ENCODE data around the gene MRPL58.
"Not testable (repeated sequence)": the region's sequence is repeated elsewhere in the genome, so short reads cannot be mapped to it uniquely, and the experiment has no call there.

MRPL58 gene

DNA sequence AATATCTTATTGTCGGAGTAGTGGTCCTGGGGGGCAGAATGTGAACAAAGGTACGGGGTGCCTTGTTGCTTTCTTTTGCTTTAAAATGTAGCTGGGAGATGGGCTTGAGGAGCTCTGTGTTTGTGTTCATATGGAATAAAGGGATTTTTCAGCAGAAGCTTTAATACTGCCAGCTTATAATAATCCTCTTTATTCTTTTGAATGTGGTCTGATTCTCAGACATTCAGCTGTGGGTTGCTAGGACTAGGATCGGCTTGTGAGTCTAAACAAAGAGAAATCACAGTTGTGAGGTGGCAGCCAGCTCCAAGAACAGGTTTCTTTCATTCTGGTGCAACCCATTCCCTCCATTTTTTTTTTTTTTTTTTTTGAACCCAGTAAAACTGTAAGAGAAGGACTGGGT, 7.2 kb downstream of the MRPL58 start:
- no peak for DNase-seq (ENCODE audit: low read depth)

GRCh38 chr17:75020331-75021110, 8.1 kb downstream of the MRPL58 start:
- no peak for DNase-seq (ENCODE audit: low read depth)

- no peak for DNase-seq (ENCODE audit: low read depth)
These were observed 12.4 kb downstream of the MRPL58 start for GRCh38 chr17:75024686-75025397.

DNA sequence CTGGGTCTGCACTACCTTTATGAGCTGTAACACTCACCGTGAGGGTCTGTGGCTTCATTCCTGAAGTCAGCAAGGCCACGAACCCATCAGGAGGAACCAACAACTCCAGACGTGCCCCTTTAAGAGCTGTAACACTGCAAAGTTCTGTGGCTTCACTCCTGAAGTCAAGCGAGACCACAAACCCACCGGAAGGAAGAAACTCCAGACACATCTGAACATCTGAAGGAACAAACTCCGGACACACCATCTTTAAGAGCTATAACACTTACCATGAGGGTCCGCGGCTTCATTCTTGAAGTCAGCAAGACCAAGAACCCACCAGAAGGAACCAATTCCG, 12.9 kb downstream of the MRPL58 start:
- DNase-seq (ENCODE audit: low read depth) = not testable (repeated sequence)

- DNase-seq (ENCODE audit: low read depth) = not testable (repeated sequence)
These were observed 14.2 kb downstream of the MRPL58 start for GRCh38 chr17:75026650-75027049.

- no peak for DNase-seq (ENCODE audit: low read depth)
These were observed 17.7 kb downstream of the MRPL58 start for GRCh38 chr17:75030161-75030560.

GRCh38 chr17:75031972-75032719, 19.7 kb downstream of the MRPL58 start:
- DNase-seq (ENCODE audit: low read depth) = peak; percentile 34

- no peak for DNase-seq (ENCODE audit: low read depth)
These were observed 20.3 kb downstream of the MRPL58 start for GRCh38 chr17:75032720-75033280.

- peak; percentile 65 for DNase-seq (ENCODE audit: low read depth)
These were observed 21.1 kb downstream of the MRPL58 start for GRCh38 chr17:75033346-75034235.

- DNase-seq (ENCODE audit: low read depth) = peak; percentile 64
These were observed 21.9 kb downstream of the MRPL58 start for GRCh38 chr17:75034236-75034908.

GRCh38 chr17:75036643-75037268, 24.3 kb downstream of the MRPL58 start:
- DNase-seq (ENCODE audit: low read depth) = peak; percentile 56

GRCh38 chr17:75039238-75039637, 26.8 kb downstream of the MRPL58 start:
- DNase-seq (ENCODE audit: low read depth) = no peak

GRCh38 chr17:75041656-75042280, 29.3 kb downstream of the MRPL58 start:
- no peak for DNase-seq (ENCODE audit: low read depth)

GRCh38 chr17:75043789-75044188, 31.3 kb downstream of the MRPL58 start:
- DNase-seq (ENCODE audit: low read depth) = not testable (repeated sequence)

GRCh38 chr17:75044716-75045115, 32.2 kb downstream of the MRPL58 start:
- no peak for DNase-seq (ENCODE audit: low read depth)

- DNase-seq (ENCODE audit: low read depth) = not testable (repeated sequence)
These were observed 33.5 kb downstream of the MRPL58 start for GRCh38 chr17:75045946-75046406.

- DNase-seq (ENCODE audit: low read depth) = peak; percentile 91
These were observed 34.2 kb downstream of the MRPL58 start, which contains the start of the genes ATP5PD and KCTD2 for GRCh38 chr17:75046407-75047289. ATP5PD (minus strand) TSS chr17:75046969; CDS start chr17:75042650, 4,319 bp downstream. KCTD2 (plus strand) TSS chr17:75047225; CDS start chr17:75047251, 26 bp downstream.

DNA sequence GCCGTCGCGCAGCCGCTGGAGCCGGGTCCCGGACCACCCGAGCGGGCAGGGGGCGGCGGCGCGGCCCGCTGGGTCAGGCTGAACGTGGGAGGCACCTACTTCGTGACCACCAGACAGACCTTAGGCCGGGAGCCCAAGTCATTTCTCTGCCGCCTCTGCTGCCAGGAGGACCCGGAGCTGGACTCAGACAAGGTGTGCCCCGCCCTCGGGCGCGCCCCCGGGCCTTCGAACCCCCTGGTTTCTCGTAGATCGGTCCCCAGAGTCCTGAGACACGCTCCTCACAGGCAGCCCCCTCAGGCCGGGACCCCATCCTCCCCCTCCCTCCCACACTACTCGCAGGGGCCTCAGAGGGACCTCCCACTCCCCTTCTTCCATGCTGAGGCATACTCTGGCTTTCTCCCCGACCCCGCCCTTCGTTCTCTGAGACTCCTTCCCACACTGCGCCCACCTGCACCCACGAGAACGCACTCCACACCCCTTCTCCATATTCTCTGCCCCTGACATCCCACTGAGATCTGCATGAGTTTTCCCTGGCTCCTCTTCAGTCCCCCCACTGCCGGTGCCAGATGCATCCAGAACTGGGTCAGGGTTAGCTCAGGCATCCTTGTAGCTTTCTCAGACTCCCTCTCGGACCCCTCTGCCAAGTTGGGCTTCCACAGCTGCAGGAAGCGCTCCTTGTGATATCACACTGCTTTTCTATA, 35.1 kb downstream of the MRPL58 start:
- DNase-seq (ENCODE audit: low read depth) = no peak
